ENCODE data around the gene PHACTR3. TPM values are rescaled to one million over a fixed set of nuclear protein-coding genes. Genes with fewer than 3 reads are reported as not detected.

Gene PHACTR3
- total RNA-seq, 1 experiment from 2014 or later: not detected

- TF ChIP-seq, protein P1, sequence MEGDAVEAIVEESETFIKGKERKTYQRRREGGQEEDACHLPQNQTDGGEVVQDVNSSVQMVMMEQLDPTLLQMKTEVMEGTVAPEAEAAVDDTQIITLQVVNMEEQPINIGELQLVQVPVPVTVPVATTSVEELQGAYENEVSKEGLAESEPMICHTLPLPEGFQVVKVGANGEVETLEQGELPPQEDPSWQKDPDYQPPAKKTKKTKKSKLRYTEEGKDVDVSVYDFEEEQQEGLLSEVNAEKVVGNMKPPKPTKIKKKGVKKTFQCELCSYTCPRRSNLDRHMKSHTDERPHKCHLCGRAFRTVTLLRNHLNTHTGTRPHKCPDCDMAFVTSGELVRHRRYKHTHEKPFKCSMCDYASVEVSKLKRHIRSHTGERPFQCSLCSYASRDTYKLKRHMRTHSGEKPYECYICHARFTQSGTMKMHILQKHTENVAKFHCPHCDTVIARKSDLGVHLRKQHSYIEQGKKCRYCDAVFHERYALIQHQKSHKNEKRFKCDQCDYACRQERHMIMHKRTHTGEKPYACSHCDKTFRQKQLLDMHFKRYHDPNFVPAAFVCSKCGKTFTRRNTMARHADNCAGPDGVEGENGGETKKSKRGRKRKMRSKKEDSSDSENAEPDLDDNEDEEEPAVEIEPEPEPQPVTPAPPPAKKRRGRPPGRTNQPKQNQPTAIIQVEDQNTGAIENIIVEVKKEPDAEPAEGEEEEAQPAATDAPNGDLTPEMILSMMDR (conservative IDR thresholded peaks at IDR 0.05): no peak
- no peak overlapping the region for H3K14ac ChIP-seq (ENCODE audit: insufficient read depth, low read length)
- H3K4me2 ChIP-seq (ENCODE audit: insufficient read depth, insufficient read length, low read length): no peak overlapping the region
- no peak overlapping the region for H2BK12ac ChIP-seq (ENCODE audit: insufficient read length, low read depth, low read length)
- no peak overlapping the region for H3K56ac ChIP-seq (ENCODE audit: insufficient read length, low read depth, low read length)
- Mint-ChIP-seq H3K36me3 (ENCODE audit: insufficient read depth in 1 of 3, low read depth in 3 of 3) (peaks cover 0 to 6% (median 4%) of the 10 kb centered on the region in 3 experiments; a peak in 3 of 7 replicates), H3K9me3 (peaks cover 11 to 93% of the 10 kb centered on the region in 2 experiments), H3K27me3 (ENCODE audit: low read depth) (peaks cover 5% of the 10 kb centered on the region), H3K27ac (no peak overlapping the region), H3K4me3 (no peak overlapping the region), H3K4me1 (peaks cover 0 to 2% of the 10 kb centered on the region in 2 experiments; a peak in 1 of 4 replicates)
- no peak overlapping the region for H3K18ac ChIP-seq (ENCODE audit: insufficient read length, low read depth, low read length)
- H3K27ac ChIP-seq (ENCODE audit: insufficient read length, low read depth, low read length): no peak overlapping the region
- H3K4me1 ChIP-seq (ENCODE audit: insufficient read depth, low read length): no peaks in the 10 kb centered on the region; the same call in 1 of the 2 replicates
- no peak for DNase-seq
- no peak overlapping the region for H3K23ac ChIP-seq (ENCODE audit: insufficient read length, low read depth, low read length)
- H3K4ac ChIP-seq (ENCODE audit: low read depth, low read length): no peak overlapping the region
- no peak overlapping the region for H2AFZ ChIP-seq (ENCODE audit: low read length)
- no peak overlapping the region for H2BK15ac ChIP-seq (ENCODE audit: low read depth, low read length)
- H3K9ac ChIP-seq (ENCODE audit: extremely low read depth, insufficient read length, low read length): no peak overlapping the region
- H4K8ac ChIP-seq (replicated peaks; ENCODE audit: insufficient read length, low read depth, low read length): no peak overlapping the region
- no peak overlapping the region for H2AK5ac ChIP-seq (ENCODE audit: insufficient read length, low read length)
- no peaks in the 10 kb centered on the region for H3K79me1 ChIP-seq (ENCODE audit: insufficient read depth, low read depth, low read length, poor library complexity, severe bottlenecking)
- no peaks in the 10 kb centered on the region for H3K79me2 ChIP-seq (ENCODE audit: insufficient read depth, low read length)
- H3K27me3 ChIP-seq (ENCODE audit: insufficient read depth, low read length): no peaks in the 10 kb centered on the region; the same call in 1 of the 2 replicates
- H3T11ph ChIP-seq (ENCODE audit: low read length): no peak overlapping the region
- WGBS (ENCODE audit: extremely low coverage, insufficient read length, low lambda C conversion rate): no CpG with 5 or more reads among the region's 6 CpGs
- no peak overlapping the region for H2BK5ac ChIP-seq (ENCODE audit: insufficient read length, low read length)
- H4K20me1 ChIP-seq (ENCODE audit: control insufficient read depth, insufficient read depth, insufficient read length): no peaks in the 10 kb centered on the region
- H2BK20ac ChIP-seq (ENCODE audit: low read depth, low read length, poor library complexity, severe bottlenecking): no peak overlapping the region
- peaks cover 16% of the 10 kb centered on the region for H3K9me3 ChIP-seq (ENCODE audit: control insufficient read depth, low read depth, low read length)
- H3K23me2 ChIP-seq (ENCODE audit: insufficient read length, low read depth, low read length, poor library complexity, severe bottlenecking): no peaks in the 10 kb centered on the region
- no peak overlapping the region for H4K5ac ChIP-seq (ENCODE audit: insufficient read length, low read depth, low read length)
- H4K91ac ChIP-seq (ENCODE audit: insufficient read length, low read depth, low read length): no peak overlapping the region
- no peak overlapping the region for H2BK120ac ChIP-seq (ENCODE audit: low read depth, low read length, poor library complexity, severe bottlenecking)
Observed at GRCh38 chr20:59708326-59708725, 104.0 kb downstream of the PHACTR3 start.

All from H9 (cell line).